HT1080 (cell line): ENCODE measurements around the gene SLC17A7. TPM values are rescaled to one million over a fixed set of nuclear protein-coding genes. Genes with fewer than 3 reads are reported as not detected.
"Not testable (repeated sequence)": the region's sequence is repeated elsewhere in the genome, so short reads cannot be mapped to it uniquely, and the experiment has no call there.

ENCODE experiments used
- DNase-seq: peaks from one replicate; pipeline ENCODE4 v3.0.0-alpha.2; 2015; ENCODE audit warnings: low read depth
- total RNA-seq: library from RNA; depleted of rRNA; stranded (reverse); fragments of >200 nt; shearing (Covaris generic); gene quantifications from 2 replicates; pipeline ENCODE4 v1.2.3, GENCODE V29; 2014

Gene SLC17A7
- total RNA-seq, 1 experiment from 2014 or later: 1.7 TPM

GRCh38 chr19:49470615-49470978 lies 29.3 kb upstream of the SLC17A7 start:
- no peak for DNase-seq

- no peak for DNase-seq
Observed at GRCh38 chr19:49469828-49470614, 28.7 kb upstream of the SLC17A7 start.

GRCh38 chr19:49468746-49469447 lies 27.6 kb upstream of the SLC17A7 start:
- DNase-seq: no peak

GRCh38 chr19:49468199-49468598 lies 26.9 kb upstream of the SLC17A7 start:
- DNase-seq: no peak

- DNase-seq: no peak
Observed at GRCh38 chr19:49465371-49465770, 24.0 kb upstream of the SLC17A7 start.

GRCh38 chr19:49463960-49464740 lies 22.8 kb upstream of the SLC17A7 start:
- DNase-seq: no peak

- DNase-seq: no peak
Observed at GRCh38 chr19:49462492-49462891, 21.2 kb upstream of the SLC17A7 start.

GRCh38 chr19:49461656-49462055 lies 20.3 kb upstream of the SLC17A7 start:
- no peak for DNase-seq

- DNase-seq: not testable (repeated sequence)
Observed at GRCh38 chr19:49461130-49461529, 19.8 kb upstream of the SLC17A7 start.

GRCh38 chr19:49459388-49459787 lies 18.1 kb upstream of the SLC17A7 start:
- DNase-seq: no peak

- no peak for DNase-seq
Observed at GRCh38 chr19:49458567-49458903, 17.2 kb upstream of the SLC17A7 start.

GRCh38 chr19:49456326-49456725 lies 15.0 kb upstream of the SLC17A7 start:
- no peak for DNase-seq

GRCh38 chr19:49455773-49456172 lies 14.4 kb upstream of the SLC17A7 start:
- no peak for DNase-seq

GRCh38 chr19:49453757-49454240 lies 12.5 kb upstream of the SLC17A7 start:
- DNase-seq: no peak

- peak; percentile 96 for DNase-seq
Observed at GRCh38 chr19:49453013-49453756, 11.9 kb upstream of the SLC17A7 start, which contains the start of gene ALDH16A1. Gene ALDH16A1 (plus strand): TSS chr19:49453225. CDS start chr19:49453332, 107 bp downstream.

GRCh38 chr19:49451430-49452181 lies 10.3 kb upstream of the SLC17A7 start, which contains the start of gene PIH1D1:
Gene PIH1D1 (minus strand): TSS chr19:49451814. CDS start chr19:49451574, 240 bp downstream.
- peak; percentile 99 for DNase-seq

- no peak for DNase-seq
Observed at GRCh38 chr19:49450405-49450804, 9.1 kb upstream of the SLC17A7 start.

- no peak for DNase-seq
Observed at GRCh38 chr19:49448432-49448786, 7.1 kb upstream of the SLC17A7 start.

- DNase-seq: no peak
Observed at GRCh38 chr19:49447485-49448431, 6.4 kb upstream of the SLC17A7 start.
